Urothelium cell line (cell line): ENCODE data around the gene CSRP3.
"Not testable (repeated sequence)": the region's sequence is repeated elsewhere in the genome, so short reads cannot be mapped to it uniquely, and the experiment has no call there.

Experiments
- DNase-seq: peaks from one replicate; pipeline ENCODE4 v3.0.0; 2011; ENCODE audit warnings: low spot score, mixed read lengths
- FAIRE-seq: peaks from 2 replicates; lab custom pipeline; 2011; peaks lifted over from hg19 to GRCh38; lab: Jason Lieb, UNC

The CSRP3 gene

DNA sequence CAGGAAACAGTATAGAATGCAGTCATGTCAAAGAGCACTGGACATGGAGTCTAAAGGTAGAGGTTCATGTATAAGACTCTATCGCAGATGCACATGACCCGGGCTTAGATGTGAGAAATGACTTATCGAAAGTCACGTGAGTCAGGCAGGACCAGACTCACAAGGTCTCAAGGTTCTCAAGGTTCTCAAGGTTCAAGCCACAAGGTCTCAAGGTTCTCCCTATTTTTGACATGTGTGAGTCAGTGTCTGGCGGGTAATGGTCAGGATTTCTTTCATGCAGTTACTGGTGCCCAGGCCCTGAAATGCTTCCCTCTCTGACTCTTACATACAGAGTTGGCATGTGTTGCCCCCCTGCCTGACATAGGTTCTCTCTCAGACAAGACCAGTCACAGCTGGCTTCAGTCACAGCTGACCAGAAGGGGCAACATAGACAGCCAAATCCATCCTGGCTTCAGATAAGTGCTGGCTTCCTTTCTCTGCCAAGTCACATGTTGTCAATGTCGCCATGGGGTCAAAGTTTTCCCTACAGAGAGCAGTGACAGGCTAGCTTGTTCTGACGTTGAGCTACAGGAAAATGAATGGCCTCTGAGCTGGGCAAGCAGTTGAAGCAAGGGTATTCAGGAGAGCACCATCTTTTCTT lies 10.1 kb downstream of the CSRP3 start:
- no peak for DNase-seq
- no peak for FAIRE-seq

DNA sequence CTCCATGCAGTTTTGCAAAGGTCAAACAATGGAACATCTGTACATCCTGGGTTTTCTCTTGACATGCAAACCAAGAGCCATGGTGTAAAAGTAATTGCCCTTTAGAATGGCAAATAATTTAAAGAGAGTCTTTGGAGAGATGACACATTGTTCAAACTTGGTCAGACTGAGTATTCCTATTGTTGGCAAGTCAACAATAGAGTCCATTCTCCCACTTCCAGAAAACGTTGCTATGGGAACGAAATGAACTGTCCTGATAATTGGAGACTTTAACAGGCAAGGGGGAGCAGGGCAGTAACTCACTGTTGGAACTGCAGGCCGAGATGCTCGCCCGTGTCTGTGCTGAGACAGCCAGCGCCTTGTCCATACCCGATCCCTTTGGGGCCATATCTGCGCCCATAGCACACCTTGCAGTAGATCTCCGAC lies 13.9 kb downstream of the CSRP3 start:
- FAIRE-seq (no peak), DNase-seq (no peak)

DNA sequence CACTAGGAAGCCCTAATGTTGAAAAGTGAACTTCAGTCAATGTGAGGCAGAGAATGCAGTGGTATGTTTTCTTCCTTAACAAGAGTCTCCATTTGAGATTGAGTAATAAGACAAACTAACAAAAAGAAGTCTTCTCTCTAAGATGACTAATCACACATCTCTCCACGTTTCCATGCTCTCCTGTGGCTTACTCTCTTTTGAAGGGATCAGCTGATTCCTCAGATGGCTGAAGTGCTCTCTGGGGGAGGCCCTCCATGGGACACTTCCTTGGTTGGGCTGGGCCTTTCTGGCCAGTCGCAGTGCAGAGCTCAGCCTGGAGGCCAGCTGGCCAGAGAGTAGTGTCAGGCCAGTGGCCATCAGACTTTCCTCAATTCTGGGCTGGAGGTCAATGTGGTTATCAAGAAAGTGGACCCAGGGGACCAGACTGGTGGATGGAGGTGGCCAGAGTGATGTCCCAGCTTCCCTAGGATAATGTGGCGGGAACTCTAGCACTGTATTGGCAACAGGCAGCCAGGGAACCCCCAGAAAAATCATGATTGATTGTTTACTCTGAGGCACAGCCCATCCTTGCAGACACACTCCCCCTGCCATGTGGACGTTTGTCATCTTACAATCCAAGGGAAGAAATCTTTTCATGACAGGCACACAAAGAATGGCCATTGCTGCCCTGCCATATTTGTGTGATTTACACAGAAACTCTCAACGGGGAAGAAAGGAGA lies 14.5 kb downstream of the CSRP3 start:
- DNase-seq (no peak), FAIRE-seq (no peak)

DNA sequence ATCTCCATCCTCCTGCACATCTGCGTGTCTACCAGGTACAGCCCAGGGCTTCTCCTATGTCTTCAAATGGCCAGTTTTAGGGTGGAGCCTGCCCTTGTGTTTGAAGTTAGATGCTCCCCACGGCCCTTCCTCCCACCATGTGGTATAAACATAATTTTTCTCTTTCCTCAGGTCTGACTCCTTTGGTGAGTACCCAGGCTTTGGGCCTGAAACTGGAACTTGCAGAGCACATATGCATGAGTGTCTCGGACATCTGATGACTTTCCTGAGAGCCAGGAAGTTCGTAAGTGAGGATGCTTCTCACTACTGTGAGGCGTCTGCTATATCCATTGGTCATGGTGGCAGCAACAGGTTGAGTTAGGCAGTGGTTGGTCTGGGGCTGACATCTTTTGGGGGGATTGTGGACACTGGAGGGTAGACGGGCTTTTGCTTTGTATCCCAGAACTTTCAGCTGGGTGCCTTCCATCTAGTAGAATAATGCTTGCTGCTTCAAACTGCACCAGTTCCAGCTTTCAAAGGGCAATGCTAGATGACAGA lies 16.2 kb downstream of the CSRP3 start:
- no peak for FAIRE-seq
- no peak for DNase-seq

DNA sequence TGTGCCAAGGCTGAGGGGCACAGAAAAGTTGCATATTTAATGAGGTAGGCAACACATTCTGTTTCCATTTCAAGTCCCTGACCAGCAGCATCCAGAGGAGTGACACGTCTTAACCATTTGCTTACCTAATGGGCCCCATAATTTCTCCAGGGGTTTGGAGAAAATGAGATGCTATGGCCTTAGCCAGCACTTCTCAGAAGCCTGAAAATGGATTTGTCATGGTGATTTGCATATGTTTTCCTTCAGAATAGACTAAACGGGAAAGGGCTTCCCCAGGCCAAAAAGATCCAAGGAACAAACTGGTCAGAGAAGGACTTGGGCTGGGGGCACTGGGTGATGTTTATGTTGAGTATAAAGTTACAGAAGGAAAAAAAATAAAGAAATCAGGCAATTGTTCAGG lies 16.7 kb downstream of the CSRP3 start:
- FAIRE-seq, result no peak
- DNase-seq, result no peak

DNA sequence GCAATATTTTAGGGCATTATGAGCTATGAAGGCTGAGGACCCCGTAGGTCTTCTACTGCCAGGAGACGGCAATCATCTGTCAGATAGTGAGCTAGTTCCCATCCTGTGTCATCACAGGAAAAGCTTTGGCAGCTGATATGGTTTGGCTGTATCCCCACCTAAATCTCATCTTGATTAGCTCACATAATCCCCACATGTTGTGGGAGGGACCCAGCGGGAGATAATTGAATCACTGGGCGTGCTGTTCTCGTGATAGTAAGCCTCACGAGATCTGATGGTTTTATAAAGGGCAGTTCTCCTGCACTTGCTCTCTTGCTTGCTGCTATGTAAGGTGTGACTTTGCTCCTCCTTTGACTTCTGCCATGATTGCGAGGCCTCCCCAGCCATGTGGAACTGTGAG lies 18.1 kb downstream of the CSRP3 start:
- FAIRE-seq (no peak), DNase-seq (no peak)

DNA sequence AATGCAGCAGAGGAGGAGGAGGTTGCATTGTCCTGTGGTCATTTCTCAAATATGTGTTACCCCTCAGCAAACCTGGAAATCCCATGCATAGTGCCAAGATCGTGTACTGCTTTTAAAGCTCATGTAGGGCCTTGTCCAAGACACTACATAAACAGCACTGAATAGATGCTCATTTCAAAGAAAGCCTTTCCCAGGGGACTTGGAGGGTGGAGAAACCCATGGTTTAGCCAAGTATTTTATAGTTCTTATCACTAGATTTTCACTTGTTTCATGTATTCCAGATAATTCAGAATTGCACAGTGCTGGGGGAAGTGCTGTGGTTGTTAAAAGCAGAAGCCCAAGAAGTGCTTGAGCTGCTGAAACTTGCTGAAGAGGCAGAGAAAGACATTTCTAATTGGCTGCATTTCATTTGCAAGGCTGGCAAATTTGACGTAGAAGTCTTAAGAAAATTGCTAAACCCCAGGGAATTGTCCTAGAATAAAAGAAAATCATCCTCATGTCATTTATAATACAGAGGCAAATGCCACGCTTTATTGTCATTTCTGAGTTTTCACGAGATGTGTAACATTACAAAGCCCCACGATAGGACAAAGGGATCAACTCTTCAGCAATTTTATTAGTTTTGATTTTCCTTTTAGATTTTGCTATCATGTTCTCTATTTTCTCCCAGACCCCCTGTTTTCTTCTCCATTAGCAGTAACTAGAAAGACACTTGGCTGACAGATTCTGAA lies 20.1 kb downstream of the CSRP3 start:
- DNase-seq (no peak), FAIRE-seq (no peak)

DNA sequence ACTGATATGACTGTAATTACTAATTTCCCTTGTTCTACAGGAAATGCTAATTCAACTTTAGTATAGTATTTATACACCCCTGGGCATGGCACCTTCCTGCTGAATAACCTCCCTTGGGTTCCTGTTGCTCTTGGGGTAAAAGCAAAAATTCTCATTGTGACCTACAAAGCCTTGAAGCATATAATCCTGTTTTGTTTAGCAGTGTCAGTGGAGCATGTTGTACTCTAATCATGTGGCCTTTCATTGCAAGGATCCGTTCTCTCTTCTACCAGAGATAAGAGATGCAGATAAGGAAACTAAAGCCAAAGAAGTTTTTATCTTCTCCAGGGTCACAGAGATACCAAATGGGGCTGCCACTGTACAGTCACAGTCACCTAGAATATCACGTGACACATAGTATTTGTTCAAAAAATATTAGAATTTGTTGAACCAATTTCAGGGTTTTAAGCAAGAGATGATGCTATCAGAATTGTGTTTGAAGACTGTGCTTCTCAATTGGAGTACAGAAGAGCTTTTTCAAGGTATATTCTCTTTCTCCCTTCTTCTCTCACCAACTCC lies 25.1 kb downstream of the CSRP3 start:
- no peak for FAIRE-seq
- no peak for DNase-seq

DNA sequence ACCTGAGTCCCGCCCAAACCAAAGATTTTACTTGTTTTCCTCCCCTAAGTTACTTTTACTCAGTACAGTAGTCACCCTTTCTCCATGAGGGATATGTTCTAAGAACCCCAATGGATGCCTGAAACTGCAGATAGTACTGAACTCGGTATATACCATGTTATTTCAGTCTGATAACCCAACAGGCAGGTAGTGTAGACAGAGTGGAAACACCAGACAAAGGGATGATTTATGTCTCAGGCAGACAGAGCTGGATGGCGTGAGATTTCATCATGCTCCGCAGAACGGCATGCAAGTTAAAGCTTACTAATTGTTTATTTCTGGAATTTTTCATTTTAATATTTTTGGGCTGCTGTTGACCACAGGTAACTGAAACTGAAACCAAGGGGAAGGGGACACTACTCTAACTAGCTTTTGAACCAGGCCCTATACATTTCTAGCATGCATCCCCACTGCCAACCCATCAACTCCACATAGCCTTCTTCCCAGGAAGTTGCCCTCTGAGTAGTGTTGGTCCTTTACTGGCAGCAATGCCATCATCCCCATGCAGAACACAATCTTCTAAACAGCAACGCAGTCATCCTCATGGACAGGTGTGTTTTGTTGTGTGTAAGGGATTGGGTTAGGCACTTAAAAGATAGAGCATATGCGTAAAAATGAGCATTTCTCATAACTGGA lies 27.7 kb downstream of the CSRP3 start:
- DNase-seq (no peak), FAIRE-seq (no peak)

DNA sequence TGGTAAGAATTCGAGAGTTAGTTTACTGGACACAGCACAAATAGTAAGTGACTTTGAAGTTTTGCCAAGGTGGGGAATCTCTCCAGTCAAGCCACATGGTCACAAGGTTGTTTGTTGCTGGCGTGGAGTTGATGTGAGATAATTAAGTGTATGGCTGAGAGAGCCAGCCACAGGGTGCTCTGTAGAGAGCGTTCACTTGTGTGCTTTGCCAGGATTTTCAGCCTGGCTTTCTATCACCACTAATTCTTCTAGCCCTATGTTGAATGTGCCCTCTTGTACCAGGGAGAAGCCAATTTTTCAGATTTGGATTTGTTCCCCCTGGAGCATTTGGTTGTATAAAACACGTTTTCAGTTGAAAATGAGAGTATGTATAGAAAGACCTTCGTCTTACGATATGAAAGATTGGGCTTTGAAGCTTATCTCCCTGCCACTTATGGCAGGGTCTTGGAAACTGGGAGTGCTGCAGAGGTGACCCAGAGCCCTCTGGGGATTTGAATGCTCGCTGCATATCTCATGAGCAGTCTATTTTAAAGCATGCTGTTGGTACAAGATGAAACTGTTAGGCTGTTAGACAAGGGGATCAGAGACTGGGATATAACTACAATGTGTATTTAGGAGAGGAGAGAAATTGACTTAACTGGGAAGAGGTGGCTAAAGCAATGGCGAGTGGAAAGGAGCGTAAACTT lies 28.6 kb downstream of the CSRP3 start:
- DNase-seq (no peak), FAIRE-seq (no peak)

DNA sequence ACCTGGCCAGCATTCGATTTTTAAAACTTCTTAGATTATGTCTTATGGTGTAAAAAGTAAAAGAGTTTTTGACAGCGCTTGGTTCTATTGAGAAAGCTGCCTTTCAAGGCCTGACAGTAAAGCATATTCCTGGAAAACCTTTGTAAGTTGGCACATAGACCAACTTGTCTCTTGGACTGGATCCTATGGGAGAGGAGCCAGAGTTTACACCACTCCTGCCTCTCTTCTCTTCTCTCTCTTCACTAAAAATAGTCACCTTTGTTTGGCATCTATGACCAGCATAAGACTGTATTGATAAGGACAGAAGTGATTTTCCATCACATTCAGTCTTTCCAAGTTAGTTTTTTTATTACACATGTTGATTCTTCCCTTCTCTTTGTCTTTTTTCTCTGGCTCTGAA lies 33.7 kb downstream of the CSRP3 start:
- DNase-seq (no peak), FAIRE-seq (no peak)

DNA sequence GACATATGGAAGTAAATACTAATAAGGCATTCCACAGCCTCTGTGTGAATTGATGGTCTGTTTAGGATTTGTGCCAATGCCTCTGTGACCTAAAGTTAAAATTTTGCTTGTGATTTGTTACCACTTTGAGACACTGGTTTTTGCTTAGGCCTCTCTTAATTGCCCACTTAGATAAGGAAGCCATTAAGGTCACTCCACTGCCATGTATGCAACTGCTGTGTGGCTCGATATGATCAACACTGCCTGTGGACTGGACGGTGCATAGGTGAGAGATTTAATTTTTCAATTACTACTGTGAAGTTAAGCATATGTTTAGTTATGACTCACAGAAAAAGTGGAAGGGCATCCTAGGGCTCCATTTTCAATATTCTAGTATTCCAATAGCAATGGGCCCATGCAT lies 36.9 kb downstream of the CSRP3 start:
- FAIRE-seq (no peak), DNase-seq (no peak)

DNA sequence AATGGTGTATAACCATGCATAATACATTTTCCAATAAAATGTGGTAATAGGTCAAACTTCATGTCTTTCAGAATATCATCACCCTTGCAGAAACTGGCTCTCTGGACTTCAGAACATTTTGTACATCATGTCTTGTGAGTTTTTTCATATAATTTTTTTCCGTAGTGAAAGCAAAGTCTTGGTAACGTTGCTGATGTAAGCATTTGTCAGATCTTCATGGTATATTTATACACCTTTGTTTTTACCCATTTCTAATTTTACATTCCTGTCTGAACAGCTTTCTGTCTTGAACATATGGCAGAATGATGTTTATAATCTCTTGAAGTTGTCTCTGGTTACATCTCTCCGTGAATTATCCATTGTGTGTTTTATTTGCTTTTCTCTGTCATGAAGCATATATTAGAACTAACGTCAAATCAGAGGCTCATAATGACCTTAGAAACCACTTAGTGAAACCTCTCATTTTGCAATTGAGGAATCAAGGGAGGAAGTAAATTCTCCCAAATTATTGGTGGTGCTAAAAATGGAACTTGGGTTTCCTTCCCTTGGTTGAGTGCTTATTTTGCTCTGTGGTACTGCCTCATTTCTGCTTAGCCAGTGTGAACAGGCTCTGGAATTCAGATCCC lies 37.4 kb downstream of the CSRP3 start:
- DNase-seq, result no peak
- no peak for FAIRE-seq

DNA sequence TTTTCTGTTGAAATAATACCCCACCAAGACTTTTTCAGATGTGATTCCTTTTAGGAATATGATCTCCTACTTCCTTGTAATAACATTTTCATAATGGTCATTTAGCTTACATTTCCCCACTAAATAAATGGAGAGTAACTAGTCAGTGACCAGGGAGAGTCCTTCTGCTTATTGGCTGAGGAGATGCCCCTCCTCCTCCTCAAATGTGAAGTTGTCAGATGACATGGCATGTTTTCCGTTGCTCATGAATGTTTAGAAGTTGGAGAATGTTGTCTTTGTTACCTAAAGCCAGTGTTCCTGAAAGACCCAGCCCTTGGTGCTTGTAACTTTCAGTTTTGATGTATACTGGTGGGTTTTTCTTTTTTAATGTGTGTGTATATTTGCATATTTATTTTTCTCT lies 38.2 kb downstream of the CSRP3 start:
- no peak for FAIRE-seq
- no peak for DNase-seq

DNA sequence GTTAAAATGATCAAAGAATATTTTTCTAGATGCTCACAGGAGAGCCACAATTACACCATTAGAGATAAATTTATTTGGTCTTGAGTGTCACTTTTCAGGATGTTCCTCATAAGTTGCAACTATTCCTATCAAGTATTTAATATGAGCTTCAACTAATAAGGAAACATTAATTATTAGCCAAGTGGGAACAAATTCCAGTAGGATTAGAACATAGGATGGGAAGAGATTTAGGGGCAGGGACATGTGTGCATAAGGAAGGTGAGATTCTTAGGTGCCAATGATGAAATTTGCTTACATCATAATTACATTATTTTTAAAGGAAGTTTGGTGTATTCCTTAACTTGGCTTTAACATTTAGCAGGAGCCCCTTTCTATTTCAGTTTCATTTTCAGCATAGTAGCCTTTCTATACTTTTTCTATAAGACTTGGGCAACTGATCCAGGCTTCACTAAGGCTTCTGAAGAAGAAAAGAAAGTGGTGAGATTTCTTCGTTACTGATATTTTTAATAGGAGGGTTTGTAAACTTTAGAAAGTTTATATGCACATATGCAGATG lies 38.8 kb downstream of the CSRP3 start:
- no peak for FAIRE-seq
- DNase-seq, result no peak

DNA sequence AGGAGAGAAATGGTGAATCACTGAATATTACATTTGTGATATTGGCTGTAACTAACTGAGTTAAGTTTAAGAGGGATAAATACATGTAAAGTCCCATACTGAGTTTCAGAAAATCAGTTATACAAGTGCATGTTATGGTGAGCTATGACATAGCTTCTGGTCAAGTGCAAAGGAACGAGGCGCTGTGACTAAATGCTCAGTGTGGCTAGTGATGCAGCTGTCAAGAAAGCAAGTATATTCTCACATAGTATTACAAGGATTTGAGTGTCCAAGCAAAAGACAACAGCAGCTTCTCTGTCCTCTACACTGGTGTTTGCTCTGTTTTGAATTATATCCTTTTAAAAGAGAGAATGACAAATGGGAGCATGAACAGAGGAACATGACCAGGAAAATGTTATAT lies 40.1 kb downstream of the CSRP3 start:
- no peak for DNase-seq
- FAIRE-seq, result no peak

DNA sequence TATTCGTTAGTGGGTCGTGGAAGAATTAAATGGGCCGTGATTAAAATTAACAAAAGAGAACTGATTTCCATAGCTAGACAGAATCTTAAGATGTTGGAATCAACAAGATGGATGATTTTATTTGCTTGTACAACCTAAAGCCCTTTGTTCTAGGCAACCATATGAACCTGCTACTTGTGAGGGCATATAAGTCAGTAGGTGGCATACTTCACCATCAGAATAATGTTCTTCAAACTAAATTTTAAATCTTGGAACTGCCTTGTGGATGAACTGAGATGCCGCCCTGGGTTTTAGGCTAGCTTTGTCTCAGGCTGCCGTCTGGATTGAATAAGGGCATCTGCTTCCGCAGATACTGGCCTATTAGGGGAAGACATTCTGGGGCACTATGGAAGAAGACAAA lies 40.9 kb downstream of the CSRP3 start:
- DNase-seq (no peak), FAIRE-seq (no peak)

DNA sequence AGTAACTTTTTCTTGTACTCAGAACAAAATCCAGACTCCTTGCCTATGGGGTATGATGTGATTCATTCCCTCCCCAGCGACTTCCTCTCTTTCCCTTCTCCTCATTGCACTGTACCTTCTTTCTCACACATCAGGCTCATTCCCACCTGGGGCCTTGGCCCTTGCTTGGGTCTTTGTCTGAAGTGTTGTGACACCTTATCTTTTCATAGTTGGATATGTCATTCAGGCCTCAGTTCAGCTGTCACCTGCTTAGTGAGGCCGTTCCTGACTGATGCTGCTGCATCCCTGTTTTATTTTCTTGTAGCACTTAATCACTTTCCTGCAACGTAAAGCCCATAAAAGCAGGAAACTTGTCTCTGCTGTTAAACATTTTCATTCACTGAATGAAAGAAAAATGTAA lies 44.9 kb downstream of the CSRP3 start:
- no peak for DNase-seq
- FAIRE-seq, result no peak

DNA sequence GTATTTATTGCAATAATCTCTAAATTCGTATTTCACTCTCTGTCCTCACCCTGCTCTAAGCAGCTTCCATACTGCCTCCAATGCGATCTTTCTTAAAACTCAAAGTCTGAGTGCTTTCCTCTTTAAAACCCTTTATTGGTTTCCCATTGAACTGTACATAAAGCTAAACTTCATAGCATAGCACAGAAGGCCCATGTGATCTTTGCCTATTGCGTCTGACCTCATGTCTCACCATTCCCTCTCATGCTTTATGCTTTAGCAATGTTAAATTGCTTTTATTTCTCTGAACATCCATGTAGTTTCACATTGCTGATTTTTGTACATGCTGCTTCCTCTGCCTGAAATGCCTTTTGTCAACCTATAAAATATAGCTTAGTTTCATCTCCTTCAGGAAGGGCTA lies 56.5 kb downstream of the CSRP3 start:
- no peak for FAIRE-seq

DNA sequence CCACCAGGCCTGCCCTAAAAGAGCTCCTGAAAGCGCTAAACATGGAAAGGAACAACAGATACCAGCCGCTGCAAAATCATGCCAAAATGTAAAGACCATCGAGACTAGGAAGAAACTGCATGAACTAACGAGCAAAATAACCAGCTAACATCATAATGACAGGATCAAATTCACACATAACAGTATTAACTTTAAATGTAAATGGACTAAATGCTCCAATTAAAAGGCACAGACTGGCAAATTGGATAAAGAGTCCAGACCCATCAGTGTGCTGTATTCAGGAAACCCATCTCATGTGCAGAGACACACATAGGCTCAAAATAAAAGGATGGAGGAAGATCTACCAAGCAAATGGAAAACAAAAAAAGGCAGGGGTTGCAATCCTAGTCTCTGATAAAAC lies 64.9 kb downstream of the CSRP3 start:
- DNase-seq, FAIRE-seq: not testable (repeated sequence)

More for the DNA sequence above, 56.5 kb downstream of the CSRP3 start:
- no peak for DNase-seq
